H1 (cell line): ENCODE measurements around the gene GGN. TPM values are rescaled to one million over a fixed set of nuclear protein-coding genes. Genes with fewer than 3 reads are reported as not detected.

Source experiments
- polyA plus RNA-seq, 7 experiments: library from polyadenylated mRNA; depleted of rRNA in 3 of 7; stranded (reverse) in 5 of 7; unstranded in 2 of 7; fragments of >200 nt in 5 of 7; fragments of 200-250 nt in 2 of 7; gene quantifications; 1 replicate in 5 of 7; 2 replicates in 1 of 7; 4 replicates in 1 of 7; pipeline versions ENCODE4 v1.2.1 to v1.2.3, GENCODE V29; 2011 to 2013; ENCODE audit warnings: missing spikeins in 2 of 7, mixed read lengths in 2 of 7
- total RNA-seq: library from RNA; stranded (reverse); fragmentation: NEBNext Ultra II Directional; extraction: Animal tissue kit (Norgen Biotek cat#: 25700); gene quantifications from 2 replicates; pipeline ENCODE4 v1.2.1, GENCODE V29; 2021

Gene GGN
- total and polyA plus RNA-seq, 2 of the 8 experiments (the other 6 are each of a cell fraction or from before 2014, with no cell fraction given), result 0.47 to 1.2 TPM

Other genes starting within 250 kb of the GGN start
- gene DPF1, start 163.8 kb downstream of the GGN start, total RNA-seq, result 15.2 and 15.6 TPM in 2 replicates
- gene DPF1, start 163.8 kb downstream of the GGN start, polyA plus RNA-seq (2011; rRNA removed), result 12.9 and 20.9 TPM in 2 replicates
- gene PPP1R14A, start 131.7 kb downstream of the GGN start, total RNA-seq, result 21.8 and 26.3 TPM in 2 replicates
- 13.6 and 20.7 TPM in 2 replicates for gene PPP1R14A, start 131.7 kb downstream of the GGN start, polyA plus RNA-seq (2011; rRNA removed)
- 296 and 303 TPM in 2 replicates for gene SPINT2, start 123.5 kb downstream of the GGN start, total RNA-seq
- 294 and 376 TPM in 2 replicates for gene SPINT2, start 123.5 kb downstream of the GGN start, polyA plus RNA-seq (2011; rRNA removed)
- 4.4 and 6.0 TPM in 2 replicates for gene C19orf33, start 83.8 kb downstream of the GGN start, total RNA-seq
- 36.0 and 44.3 TPM in 2 replicates for gene C19orf33, start 83.8 kb downstream of the GGN start, polyA plus RNA-seq (2011; rRNA removed)
- 89.6 and 94.3 TPM in 2 replicates for gene YIF1B, start 72.1 kb downstream of the GGN start, total RNA-seq
- gene YIF1B, start 72.1 kb downstream of the GGN start, polyA plus RNA-seq (2011; rRNA removed), result 305 and 441 TPM in 2 replicates
- gene KCNK6, start 68.2 kb downstream of the GGN start, total RNA-seq, result 13.3 and 14.1 TPM in 2 replicates
- 10.6 TPM in 2 replicates for gene KCNK6, start 68.2 kb downstream of the GGN start, polyA plus RNA-seq (2011; rRNA removed)
- 2.8 and 3.1 TPM in 2 replicates for gene CATSPERG, start 52.2 kb downstream of the GGN start, total RNA-seq
- gene CATSPERG, start 52.2 kb downstream of the GGN start, polyA plus RNA-seq (2011; rRNA removed), result 1.4 and 2.6 TPM in 2 replicates
- 170 and 183 TPM in 2 replicates for gene PSMD8, start 13.5 kb downstream of the GGN start, total RNA-seq
- gene PSMD8, start 13.5 kb downstream of the GGN start, polyA plus RNA-seq (2011; rRNA removed), result 410 and 486 TPM in 2 replicates
- gene SPRED3, start 663 bp upstream of the GGN start, total RNA-seq, result 7.1 and 8.1 TPM in 2 replicates
- 10.3 and 13.5 TPM in 2 replicates for gene SPRED3, start 663 bp upstream of the GGN start, polyA plus RNA-seq (2011; rRNA removed)
- 4.6 and 6.1 TPM in 2 replicates for gene FAM98C, start 15.1 kb upstream of the GGN start, total RNA-seq
- 9.4 and 12.3 TPM in 2 replicates for gene FAM98C, start 15.1 kb upstream of the GGN start, polyA plus RNA-seq (2011; rRNA removed)
- 1.9 and 2.0 TPM in 2 replicates for gene RASGRP4, start 38.2 kb upstream of the GGN start, total RNA-seq
- 3.1 and 5.7 TPM in 2 replicates for gene RASGRP4, start 38.2 kb upstream of the GGN start, polyA plus RNA-seq (2011; rRNA removed)
- gene RYR1, start 45.7 kb upstream of the GGN start, total RNA-seq, result 10.7 and 11.8 TPM in 2 replicates
- gene RYR1, start 45.7 kb upstream of the GGN start, polyA plus RNA-seq (2011; rRNA removed), result 5.8 and 12.3 TPM in 2 replicates
- 10.4 and 14.4 TPM in 2 replicates for gene MAP4K1, start 229.9 kb upstream of the GGN start, total RNA-seq
- 9.0 and 22.0 TPM in 2 replicates for gene MAP4K1, start 229.9 kb upstream of the GGN start, polyA plus RNA-seq (2011; rRNA removed)
- 329 and 344 TPM in 2 replicates for gene EIF3K, start 231.2 kb upstream of the GGN start, total RNA-seq
- gene EIF3K, start 231.2 kb upstream of the GGN start, polyA plus RNA-seq (2011; rRNA removed), result 937 and 977 TPM in 2 replicates